Hepatocyte (in vitro differentiated cells): ENCODE measurements around the gene PER2. TPM values are rescaled to one million over a fixed set of nuclear protein-coding genes. Genes with fewer than 3 reads are reported as not detected.

ENCODE experiments used
- DNase-seq: peaks from one replicate; pipeline ENCODE4 v3.0.0-alpha.2; 2016; ENCODE audit warnings: low spot score
- H2AFZ ChIP-seq: fragments of 200-600 bp; sonication (generic); 2 replicates; pipeline ENCODE4 v1.6.0; 2016; ENCODE audit warnings: antibody characterized with exemption, mild to moderate bottlenecking
- H3K27ac ChIP-seq: fragments of 200-600 bp; sonication (generic); 2 replicates; pipeline ENCODE4 v1.5.1; 2016; ENCODE audit warnings: mild to moderate bottlenecking
- H3K27me3 ChIP-seq: fragments of 200-600 bp; sonication (generic); 2 replicates; pipeline ENCODE4 v1.6.1; 2016
- H3K36me3 ChIP-seq: fragments of 200-600 bp; sonication (generic); replicated peaks from 2 replicates; pipeline ENCODE4 v1.5.1; 2016; ENCODE audit warnings: low read depth; ENCODE audit not compliant: insufficient read depth
- H3K4me1 ChIP-seq: fragments of 200-600 bp; sonication (generic); 2 replicates; pipeline ENCODE4 v1.5.1; 2016; ENCODE audit warnings: mild to moderate bottlenecking, moderate library complexity; ENCODE audit not compliant: insufficient read depth
- H3K4me2 ChIP-seq: fragments of 200-600 bp; sonication (generic); 2 replicates; pipeline ENCODE4 v1.6.0; 2016
- H3K4me3 ChIP-seq: fragments of 200-600 bp; sonication (generic); 2 replicates; pipeline ENCODE4 v1.5.1; 2016; ENCODE audit warnings: mild to moderate bottlenecking
- H3K79me2 ChIP-seq: fragments of 200-600 bp; sonication (generic); 2 replicates; pipeline ENCODE4 v1.6.0; 2017; ENCODE audit warnings: mild to moderate bottlenecking
- H3K9me2 ChIP-seq: fragments of 200-600 bp; sonication (generic); replicated peaks from 2 replicates; pipeline ENCODE4 v1.6.0; 2017; ENCODE audit warnings: mild to moderate bottlenecking; ENCODE audit not compliant: insufficient read depth
- H3K9me3 ChIP-seq: fragments of 200-600 bp; sonication (generic); 2 replicates; pipeline ENCODE4 v1.5.1; 2016; ENCODE audit warnings: low read depth, mild to moderate bottlenecking
- H4K20me1 ChIP-seq: fragments of 200-600 bp; sonication (generic); 2 replicates; pipeline ENCODE4 v1.6.0; 2016; ENCODE audit warnings: mild to moderate bottlenecking; ENCODE audit not compliant: insufficient read depth, poor library complexity, severe bottlenecking
- EZH2 ChIP-seq: fragments of 200-600 bp; sonication (generic); IDR thresholded peaks from 2 replicates; pipeline ENCODE4 v1.6.1; 2016; ENCODE audit warnings: antibody characterized with exemption, mild to moderate bottlenecking, borderline replicate concordance
- EZH2phosphoT487 ChIP-seq: fragments of 200-600 bp; sonication (generic); IDR thresholded peaks from one replicate; pipeline ENCODE4 v1.6.1; 2018; ENCODE audit warnings: antibody characterized with exemption, mild to moderate bottlenecking, low read depth, moderate library complexity; ENCODE audit not compliant: unreplicated experiment, severe bottlenecking
- WGBS: methylation state at CpG from one replicate; pipeline ENCODE4 v1.1.6; 2016; ENCODE audit warnings: low lambda C conversion rate; ENCODE audit errors: missing lambda C conversion rate; 5-methylcytosine and 5-hydroxymethylcytosine counted together
- polyA plus RNA-seq: library from polyadenylated mRNA; unstranded; fragments of >200 nt; fragmentation: Nextera tagmentation; extraction: Ambion mirVana; gene quantifications from 2 replicates; pipeline ENCODE4 v1.2.1, GENCODE V29; 2016
- total RNA-seq: library from RNA; depleted of rRNA; stranded (reverse); fragments of >200 nt; gene quantifications from 2 replicates; pipeline ENCODE4 v1.2.3, GENCODE V29; 2014
- TF ChIP-seq, protein P1 (sequence below): fragments of 200-600 bp; sonication (generic); IDR thresholded peaks from 2 replicates; pipeline ENCODE4 v1.5.1; 2016; ENCODE audit warnings: antibody characterized with exemption, mild to moderate bottlenecking; ENCODE audit not compliant: poor library complexity

The PER2 gene
- total and polyA plus RNA-seq, 2 experiments from 2014 or later: 6.0 to 8.9 TPM

DNA sequence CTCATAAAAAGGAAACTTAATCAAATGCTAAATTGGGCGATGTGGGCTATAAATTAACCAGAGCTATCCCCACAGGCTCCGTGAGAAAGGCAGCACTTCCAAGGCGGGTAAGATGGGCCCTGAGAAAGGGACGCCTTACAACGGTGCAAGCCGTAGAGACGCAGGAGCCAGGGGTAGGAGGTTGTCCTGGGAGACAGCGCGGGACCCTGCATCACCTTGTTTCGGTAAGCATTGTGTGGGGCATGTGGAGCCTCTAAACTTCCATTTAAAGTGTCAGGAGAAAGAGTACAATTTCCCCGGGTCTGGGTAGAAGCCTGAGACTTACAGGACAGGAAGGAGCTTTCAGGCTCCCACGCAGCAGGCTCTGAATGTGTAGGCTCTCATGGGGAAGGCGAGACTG lies 1.2 kb upstream of the PER2 start:
- Histone ChIP-seq H2AFZ (peak overlapping the region; percentile 31), H3K27ac (peak overlapping the region; percentile 85), H3K27me3 (no peaks in the 10 kb centered on the region), H3K4me2 (peak overlapping the region; percentile 86), H3K9me2 (no peaks in the 10 kb centered on the region), H3K79me2 (peaks cover 26% of the 10 kb centered on the region), H3K36me3 (no peaks in the 10 kb centered on the region), H3K4me3 (peak overlapping the region; percentile 24), H3K4me1 (peaks cover 47% of the 10 kb centered on the region), H3K9me3 (no peaks in the 10 kb centered on the region), H4K20me1 (no peaks in the 10 kb centered on the region)
- TF ChIP-seq, protein P1, sequence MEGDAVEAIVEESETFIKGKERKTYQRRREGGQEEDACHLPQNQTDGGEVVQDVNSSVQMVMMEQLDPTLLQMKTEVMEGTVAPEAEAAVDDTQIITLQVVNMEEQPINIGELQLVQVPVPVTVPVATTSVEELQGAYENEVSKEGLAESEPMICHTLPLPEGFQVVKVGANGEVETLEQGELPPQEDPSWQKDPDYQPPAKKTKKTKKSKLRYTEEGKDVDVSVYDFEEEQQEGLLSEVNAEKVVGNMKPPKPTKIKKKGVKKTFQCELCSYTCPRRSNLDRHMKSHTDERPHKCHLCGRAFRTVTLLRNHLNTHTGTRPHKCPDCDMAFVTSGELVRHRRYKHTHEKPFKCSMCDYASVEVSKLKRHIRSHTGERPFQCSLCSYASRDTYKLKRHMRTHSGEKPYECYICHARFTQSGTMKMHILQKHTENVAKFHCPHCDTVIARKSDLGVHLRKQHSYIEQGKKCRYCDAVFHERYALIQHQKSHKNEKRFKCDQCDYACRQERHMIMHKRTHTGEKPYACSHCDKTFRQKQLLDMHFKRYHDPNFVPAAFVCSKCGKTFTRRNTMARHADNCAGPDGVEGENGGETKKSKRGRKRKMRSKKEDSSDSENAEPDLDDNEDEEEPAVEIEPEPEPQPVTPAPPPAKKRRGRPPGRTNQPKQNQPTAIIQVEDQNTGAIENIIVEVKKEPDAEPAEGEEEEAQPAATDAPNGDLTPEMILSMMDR: no peak
- TF ChIP-seq EZH2 (no peak), EZH2phosphoT487 (no peak)
- no peak for DNase-seq
- 39% methylated on average over 13 of the region's 13 CpGs for WGBS

GRCh38 chr2:238288650-238289573 lies 502 bp upstream of the PER2 start:
- no peaks in the 10 kb centered on the region for H3K36me3 ChIP-seq
- no peaks in the 10 kb centered on the region for H3K9me2 ChIP-seq
- peak overlapping the region; percentile 24 for H3K4me3 ChIP-seq
- no peaks in the 10 kb centered on the region for H4K20me1 ChIP-seq
- peak overlapping the region; percentile 86 for H3K4me2 ChIP-seq
- peaks cover 33% of the 10 kb centered on the region for H3K79me2 ChIP-seq
- H3K9me3 ChIP-seq: no peaks in the 10 kb centered on the region
- TF ChIP-seq EZH2phosphoT487: no peak
- TF ChIP-seq, protein P1: peak; percentile 18
- H3K27ac ChIP-seq: peak overlapping the region; percentile 96
- H3K27me3 ChIP-seq: no peaks in the 10 kb centered on the region
- peak overlapping the region; percentile 31 for H2AFZ ChIP-seq
- under 1% methylated on average over 85 of the region's 108 CpGs for WGBS
- peak; percentile 99 for DNase-seq
- H3K4me1 ChIP-seq: peaks cover 48% of the 10 kb centered on the region

- H3K4me2 ChIP-seq: peak overlapping the region; percentile 89
- no peaks in the 10 kb centered on the region for H3K27me3 ChIP-seq
- H3K9me2 ChIP-seq: no peaks in the 10 kb centered on the region
- H3K4me1 ChIP-seq: peaks cover 48% of the 10 kb centered on the region
- no peak overlapping the region for H2AFZ ChIP-seq
- 73% methylated on average over 11 of the region's 11 CpGs for WGBS
- TF ChIP-seq EZH2: no peak
- no peak for TF ChIP-seq EZH2phosphoT487
- TF ChIP-seq, protein P1: no peak
- no peaks in the 10 kb centered on the region for H3K36me3 ChIP-seq
- H3K4me3 ChIP-seq: no peak overlapping the region
- H3K9me3 ChIP-seq: no peaks in the 10 kb centered on the region
- peaks cover 50% of the 10 kb centered on the region for H3K79me2 ChIP-seq
- no peak for DNase-seq
- no peaks in the 10 kb centered on the region for H4K20me1 ChIP-seq
- H3K27ac ChIP-seq: peak overlapping the region; percentile 96
These were observed 1.2 kb downstream of the PER2 start for GRCh38 chr2:238286987-238287736.
